Measurements from ENCODE around the gene ACVR2A.

The ACVR2A gene

GRCh38 chr2:147855977-147856376 is 11.1 kb downstream of the ACVR2A start:
- DNase-seq, result no peak

- no peak for DNase-seq
Observed at GRCh38 chr2:147860009-147860408, 15.2 kb downstream of the ACVR2A start.

GRCh38 chr2:147862859-147863516 is 18.2 kb downstream of the ACVR2A start:
- no peak for DNase-seq

- DNase-seq, result no peak
Observed at GRCh38 chr2:147863835-147864234, 19.0 kb downstream of the ACVR2A start.

GRCh38 chr2:147865560-147865959 is 20.7 kb downstream of the ACVR2A start:
- no peak for DNase-seq

- DNase-seq, result no peak
Observed at GRCh38 chr2:147867050-147867449, 22.2 kb downstream of the ACVR2A start.

- DNase-seq, result no peak
Observed at GRCh38 chr2:147869934-147870333, 25.1 kb downstream of the ACVR2A start.

GRCh38 chr2:147872967-147873366 is 28.1 kb downstream of the ACVR2A start:
- DNase-seq, result no peak

GRCh38 chr2:147873859-147874483 is 29.1 kb downstream of the ACVR2A start:
- no peak for DNase-seq

GRCh38 chr2:147879846-147880245 is 35.0 kb downstream of the ACVR2A start:
- DNase-seq, result no peak

GRCh38 chr2:147882631-147883030 is 37.8 kb downstream of the ACVR2A start:
- DNase-seq, result no peak

GRCh38 chr2:147884830-147885229 is 40.0 kb downstream of the ACVR2A start:
- no peak for DNase-seq

- no peak for DNase-seq
Observed at GRCh38 chr2:147886136-147886535, 41.3 kb downstream of the ACVR2A start.

- no peak for DNase-seq
Observed at GRCh38 chr2:147888680-147889079, 43.9 kb downstream of the ACVR2A start.

GRCh38 chr2:147904051-147904450 is 59.2 kb downstream of the ACVR2A start:
- DNase-seq, result no peak

GRCh38 chr2:147909178-147909577 is 64.3 kb downstream of the ACVR2A start:
- DNase-seq, result no peak

- DNase-seq, result peak; percentile 24
Observed at GRCh38 chr2:147910990-147911473, 66.2 kb downstream of the ACVR2A start.

GRCh38 chr2:147913701-147914480 is 69.1 kb downstream of the ACVR2A start:
- DNase-seq, result no peak

- DNase-seq, result no peak
Observed at GRCh38 chr2:147916067-147916466, 71.2 kb downstream of the ACVR2A start.

GRCh38 chr2:147916723-147917122 is 71.9 kb downstream of the ACVR2A start:
- DNase-seq, result no peak

- no peak for DNase-seq
Observed at GRCh38 chr2:147917161-147917560, 72.3 kb downstream of the ACVR2A start.

GRCh38 chr2:147923846-147924245 is 79.0 kb downstream of the ACVR2A start:
- DNase-seq, result no peak

- no peak for DNase-seq
Observed at GRCh38 chr2:147924647-147925046, 79.8 kb downstream of the ACVR2A start.

GRCh38 chr2:147925886-147926285 is 81.1 kb downstream of the ACVR2A start:
- no peak for DNase-seq

Measured in NCI-H1436 treated with DMSO at 0.1 percent for 48 hours (cell line).